MM.1S (cell line): ENCODE results near the gene THUMPD3.

Experiments
- DNase-seq: peaks from one replicate; pipeline ENCODE4 v3.0.0-alpha.2; 2015
- H2AFZ ChIP-seq: fragments of 300-600 bp; sonication (generic); 2 replicates; pipeline ENCODE4 v1.6.0; 2016; ENCODE audit warnings: antibody characterized with exemption, low read length
- H3F3A ChIP-seq: fragments of 300-600 bp; sonication (generic); 2 replicates; pipeline ENCODE4 v1.6.1; 2016; ENCODE audit warnings: mild to moderate bottlenecking, antibody characterized with exemption, low read length, moderate library complexity, mixed read lengths; ENCODE audit not compliant: insufficient read depth
- H3K27ac ChIP-seq: fragments of 300-600 bp; sonication (generic); 2 replicates; pipeline ENCODE4 v1.5.1; 2016; ENCODE audit warnings: mild to moderate bottlenecking, low read length
- H3K27me3 ChIP-seq: fragments of 300-600 bp; sonication (generic); replicated peaks from 2 replicates; pipeline ENCODE4 v1.6.0; 2016; ENCODE audit warnings: low read length; ENCODE audit not compliant: insufficient read depth
- H3K36me3 ChIP-seq: fragments of 300-600 bp; sonication (generic); replicated peaks from 2 replicates; pipeline ENCODE4 v1.6.1; 2016; ENCODE audit warnings: mild to moderate bottlenecking, low read length, mixed read lengths; ENCODE audit not compliant: insufficient read depth
- H3K4me1 ChIP-seq: fragments of 300-600 bp; sonication (generic); 2 replicates; pipeline ENCODE4 v1.6.1; 2016; ENCODE audit warnings: low read length, mixed read lengths
- H3K4me2 ChIP-seq: fragments of 300-600 bp; sonication (generic); 2 replicates; pipeline ENCODE4 v1.6.0; 2016; ENCODE audit warnings: low read depth, low read length
- H3K4me3 ChIP-seq: fragments of 300-600 bp; sonication (generic); 2 replicates; pipeline ENCODE4 v1.5.1; 2016; ENCODE audit warnings: low read length, mixed read lengths
- H3K79me2 ChIP-seq: fragments of 300-600 bp; sonication (generic); 2 replicates; pipeline ENCODE4 v1.6.1; 2016; ENCODE audit warnings: mixed run types, low read length, mixed read lengths
- H3K9ac ChIP-seq: fragments of 300-600 bp; sonication (generic); 2 replicates; pipeline ENCODE4 v1.6.1; 2016; ENCODE audit warnings: low read length, mixed read lengths
- H3K9me2 ChIP-seq: fragments of 300-600 bp; sonication (generic); replicated peaks from 2 replicates; pipeline ENCODE4 v1.6.1; 2016; ENCODE audit warnings: mild to moderate bottlenecking, low read length, mixed read lengths; ENCODE audit not compliant: insufficient read depth
- H3K9me3 ChIP-seq: fragments of 300-600 bp; sonication (generic); replicated peaks from 2 replicates; pipeline ENCODE4 v1.6.1; 2016; ENCODE audit warnings: mild to moderate bottlenecking, low read length, mixed read lengths; ENCODE audit not compliant: insufficient read depth
- H4K20me1 ChIP-seq: fragments of 300-600 bp; sonication (generic); 2 replicates; pipeline ENCODE4 v1.6.1; 2016; ENCODE audit warnings: mild to moderate bottlenecking, low read length, moderate library complexity, mixed read lengths; ENCODE audit not compliant: insufficient read depth
- CTCF ChIP-seq: fragments of 300-600 bp; sonication (generic); IDR thresholded peaks from 2 replicates; pipeline ENCODE4 v1.5.1; 2016; ENCODE audit warnings: antibody characterized with exemption, low read length, mixed read lengths
- EZH2 ChIP-seq: fragments of 300-600 bp; sonication (generic); optimal IDR thresholded peaks from 2 replicates; pipeline ENCODE3; 2017; ENCODE audit warnings: low read depth, mild to moderate bottlenecking, antibody characterized with exemption, low read length, mixed read lengths
- EZH2phosphoT487 ChIP-seq: fragments of 300-600 bp; sonication (generic); IDR thresholded peaks from 2 replicates; pipeline ENCODE4 v1.6.1; 2018; ENCODE audit warnings: antibody characterized with exemption, low read length

THUMPD3 gene

GRCh38 chr3:9430733-9431132, 67.9 kb downstream of the THUMPD3 start:
- H3K27ac ChIP-seq = no peak overlapping the region
- H3F3A ChIP-seq = peaks cover 9% of the 10 kb centered on the region; the same call in 1 of the 2 replicates
- no peak overlapping the region for H3K4me3 ChIP-seq
- H3K4me1 ChIP-seq = peaks cover 13% of the 10 kb centered on the region; the same call in 1 of the 2 replicates
- no peaks in the 10 kb centered on the region for H3K27me3 ChIP-seq
- H2AFZ ChIP-seq = no peak overlapping the region
- H3K9ac ChIP-seq = no peak overlapping the region
- H4K20me1 ChIP-seq = peaks cover 6% of the 10 kb centered on the region; the same call in 1 of the 2 replicates
- peaks cover 6% of the 10 kb centered on the region; the same call in 1 of the 2 replicates for H3K36me3 ChIP-seq
- no peak for DNase-seq
- H3K9me3 ChIP-seq = no peaks in the 10 kb centered on the region
- no peaks in the 10 kb centered on the region for H3K9me2 ChIP-seq
- TF ChIP-seq EZH2 (no peak), CTCF (no peak), EZH2phosphoT487 (no peak)
- H3K4me2 ChIP-seq = no peak overlapping the region
- peaks cover 76% of the 10 kb centered on the region for H3K79me2 ChIP-seq

- Histone ChIP-seq H3K9me3 (no peaks in the 10 kb centered on the region), H3F3A (peaks cover 9% of the 10 kb centered on the region; the same call in 1 of the 2 replicates), H3K9me2 (no peaks in the 10 kb centered on the region), H3K36me3 (peaks cover 6% of the 10 kb centered on the region; the same call in 1 of the 2 replicates), H3K4me3 (no peak overlapping the region), H3K4me1 (peaks cover 13% of the 10 kb centered on the region; the same call in 1 of the 2 replicates), H3K4me2 (no peak overlapping the region), H2AFZ (no peak overlapping the region), H3K27me3 (no peaks in the 10 kb centered on the region), H3K9ac (no peak overlapping the region), H3K79me2 (peaks cover 75% of the 10 kb centered on the region), H3K27ac (no peak overlapping the region), H4K20me1 (peaks cover 6% of the 10 kb centered on the region; the same call in 1 of the 2 replicates)
- TF ChIP-seq EZH2 = no peak
- no peak for TF ChIP-seq EZH2phosphoT487
- no peak for DNase-seq
These were observed 71.0 kb downstream of the THUMPD3 start for GRCh38 chr3:9433627-9434521.

GRCh38 chr3:9435316-9435715, 72.5 kb downstream of the THUMPD3 start:
- Histone ChIP-seq H3K4me3 (no peak overlapping the region), H3K27ac (no peak overlapping the region), H3K9me2 (no peaks in the 10 kb centered on the region), H2AFZ (no peak overlapping the region), H3K4me2 (no peak overlapping the region), H3K9ac (no peak overlapping the region), H3K79me2 (peaks cover 76% of the 10 kb centered on the region), H3K36me3 (peaks cover 10% of the 10 kb centered on the region; the same call in 1 of the 2 replicates), H3F3A (peaks cover 9% of the 10 kb centered on the region), H4K20me1 (peaks cover 6% of the 10 kb centered on the region; the same call in 1 of the 2 replicates), H3K4me1 (peaks cover 13% of the 10 kb centered on the region; the same call in 1 of the 2 replicates), H3K9me3 (no peaks in the 10 kb centered on the region), H3K27me3 (no peaks in the 10 kb centered on the region)
- no peak for TF ChIP-seq EZH2
- TF ChIP-seq CTCF = no peak
- no peak for TF ChIP-seq EZH2phosphoT487
- DNase-seq = no peak
